Raji (cell line): Measurements from ENCODE around the gene PDIA2.

Experiments
- POLR2A ChIP-seq: IDR thresholded peaks from 2 replicates; pipeline ENCODE4 v1.6.1; 2011; ENCODE audit warnings: low read depth, low read length, control low read depth; ENCODE audit not compliant: insufficient read depth

PDIA2 gene

GRCh38 chr16:270381-271255 lies 12.3 kb upstream of the PDIA2 start:
- TF ChIP-seq POLR2A = no peak

GRCh38 chr16:272633-273546 lies 10.1 kb upstream of the PDIA2 start:
- no peak for TF ChIP-seq POLR2A

GRCh38 chr16:273547-274421 lies 9.2 kb upstream of the PDIA2 start:
- no peak for TF ChIP-seq POLR2A

GRCh38 chr16:275041-275641 lies 7.8 kb upstream of the PDIA2 start:
- TF ChIP-seq POLR2A = no peak

- no peak for TF ChIP-seq POLR2A
Observed at GRCh38 chr16:275786-276232, 7.2 kb upstream of the PDIA2 start, which contains the start of gene RGS11. Gene RGS11, minus strand, starts transcription at chr16:275944. Its CDS starts 33 bp downstream, at chr16:275911.

GRCh38 chr16:276426-277077 lies 6.4 kb upstream of the PDIA2 start:
- TF ChIP-seq POLR2A = no peak

GRCh38 chr16:278863-279366 lies 4.0 kb upstream of the PDIA2 start:
- no peak for TF ChIP-seq POLR2A

GRCh38 chr16:279531-279930 lies 3.4 kb upstream of the PDIA2 start:
- TF ChIP-seq POLR2A = no peak

GRCh38 chr16:280005-280460 lies 2.9 kb upstream of the PDIA2 start:
- TF ChIP-seq POLR2A = no peak

GRCh38 chr16:280552-280951 lies 2.4 kb upstream of the PDIA2 start, which contains the start of gene ARHGDIG:
Gene ARHGDIG, plus strand, starts transcription at chr16:280591. Its CDS starts 90 bp downstream, at chr16:280681.
- TF ChIP-seq POLR2A = no peak

- no peak for TF ChIP-seq POLR2A
Observed at GRCh38 chr16:280991-281659, 1.8 kb upstream of the PDIA2 start.

GRCh38 chr16:281660-282255 lies 1.2 kb upstream of the PDIA2 start:
- TF ChIP-seq POLR2A = no peak
